Activated naive CD8-positive, alpha-beta T cell treated with anti-CD3 and anti-CD28 coated beads, Interleukin-2, amount 50 U/mL, for 24 hours (primary cell): ENCODE results near the gene ABL2.
"Not testable (repeated sequence)": the region's sequence is repeated elsewhere in the genome, so short reads cannot be mapped to it uniquely, and the experiment has no call there.

Experiments used
- ATAC-seq: fragments of 150-1000 bp; cut with Tn5 transposase; one replicate; pipeline ENCODE4 v1.10.0; 2021
- DNase-seq: peaks from one replicate; pipeline ENCODE4 v3.0.0; 2021
- H3K27ac Mint-ChIP-seq: one replicate; pipeline ENCODE4 v1.8.0; 2021; ENCODE audit warnings: mild to moderate bottlenecking, mixed read lengths
- H3K27me3 Mint-ChIP-seq: one replicate; pipeline ENCODE4 v1.8.0; 2021; ENCODE audit warnings: mixed read lengths
- H3K36me3 Mint-ChIP-seq: one replicate; pipeline ENCODE4 v1.8.0; 2021; ENCODE audit warnings: low read depth, mixed read lengths
- H3K4me1 Mint-ChIP-seq: one replicate; pipeline ENCODE4 v1.8.0; 2021; ENCODE audit warnings: mixed read lengths
- H3K4me3 Mint-ChIP-seq: one replicate; pipeline ENCODE4 v1.8.0; 2021; ENCODE audit warnings: mild to moderate bottlenecking, moderate library complexity, mixed read lengths
- H3K9me3 Mint-ChIP-seq: one replicate; pipeline ENCODE4 v1.8.0; 2021; ENCODE audit warnings: mixed read lengths

ABL2 gene

GRCh38 chr1:179195857-179196256 is 33.6 kb downstream of the ABL2 start:
- H3K36me3 Mint-ChIP-seq, DNase-seq, H3K4me3 Mint-ChIP-seq, H3K9me3 Mint-ChIP-seq, H3K27me3 Mint-ChIP-seq, ATAC-seq, H3K27ac Mint-ChIP-seq: not testable (repeated sequence)
- H3K4me1 Mint-ChIP-seq: peaks cover 15% of the 10 kb centered on the region

- H3K4me1 Mint-ChIP-seq: peaks cover 16% of the 10 kb centered on the region
- DNase-seq (no peak), ATAC-seq (no peak)
- no peak overlapping the region for H3K4me3 Mint-ChIP-seq
- H3K9me3 Mint-ChIP-seq: no peaks in the 10 kb centered on the region
- no peak overlapping the region for H3K27ac Mint-ChIP-seq
- no peaks in the 10 kb centered on the region for H3K27me3 Mint-ChIP-seq
- no peaks in the 10 kb centered on the region for H3K36me3 Mint-ChIP-seq
Measured at GRCh38 chr1:179195376-179195775, 34.1 kb downstream of the ABL2 start.

GRCh38 chr1:179194068-179194537 is 35.4 kb downstream of the ABL2 start:
- no peaks in the 10 kb centered on the region for H3K36me3 Mint-ChIP-seq
- H3K9me3 Mint-ChIP-seq: no peaks in the 10 kb centered on the region
- no peak overlapping the region for H3K4me3 Mint-ChIP-seq
- no peak for ATAC-seq
- DNase-seq: no peak
- no peak overlapping the region for H3K27ac Mint-ChIP-seq
- peaks cover 17% of the 10 kb centered on the region for H3K4me1 Mint-ChIP-seq
- H3K27me3 Mint-ChIP-seq: no peaks in the 10 kb centered on the region

- DNase-seq (no peak), ATAC-seq (no peak)
- Mint-ChIP-seq H3K9me3 (no peaks in the 10 kb centered on the region), H3K27me3 (no peaks in the 10 kb centered on the region), H3K4me1 (peaks cover 17% of the 10 kb centered on the region), H3K4me3 (no peak overlapping the region), H3K27ac (no peak overlapping the region), H3K36me3 (no peaks in the 10 kb centered on the region)
Measured at GRCh38 chr1:179190861-179191260, 38.6 kb downstream of the ABL2 start.

- H3K4me3 Mint-ChIP-seq: no peak overlapping the region
- no peaks in the 10 kb centered on the region for H3K9me3 Mint-ChIP-seq
- no peaks in the 10 kb centered on the region for H3K27me3 Mint-ChIP-seq
- H3K27ac Mint-ChIP-seq: no peak overlapping the region
- no peaks in the 10 kb centered on the region for H3K36me3 Mint-ChIP-seq
- ATAC-seq (no peak), DNase-seq (no peak)
- peaks cover 20% of the 10 kb centered on the region for H3K4me1 Mint-ChIP-seq
Measured at GRCh38 chr1:179187735-179188471, 41.6 kb downstream of the ABL2 start.

GRCh38 chr1:179187043-179187442 is 42.4 kb downstream of the ABL2 start:
- Mint-ChIP-seq H3K27ac (no peak overlapping the region), H3K9me3 (no peaks in the 10 kb centered on the region), H3K27me3 (no peaks in the 10 kb centered on the region), H3K4me3 (no peak overlapping the region), H3K4me1 (peaks cover 17% of the 10 kb centered on the region), H3K36me3 (no peaks in the 10 kb centered on the region)
- ATAC-seq (no peak), DNase-seq (no peak)

GRCh38 chr1:179184403-179184802 is 45.1 kb downstream of the ABL2 start:
- no peaks in the 10 kb centered on the region for H3K27me3 Mint-ChIP-seq
- H3K9me3 Mint-ChIP-seq: no peaks in the 10 kb centered on the region
- ATAC-seq (no peak), DNase-seq (no peak)
- H3K4me3 Mint-ChIP-seq: no peak overlapping the region
- no peak overlapping the region for H3K27ac Mint-ChIP-seq
- no peaks in the 10 kb centered on the region for H3K36me3 Mint-ChIP-seq
- peaks cover 4% of the 10 kb centered on the region for H3K4me1 Mint-ChIP-seq

GRCh38 chr1:179183857-179184256 is 45.6 kb downstream of the ABL2 start:
- no peaks in the 10 kb centered on the region for H3K27me3 Mint-ChIP-seq
- H3K4me3 Mint-ChIP-seq: no peak overlapping the region
- H3K4me1 Mint-ChIP-seq: peaks cover 4% of the 10 kb centered on the region
- no peaks in the 10 kb centered on the region for H3K36me3 Mint-ChIP-seq
- no peak overlapping the region for H3K27ac Mint-ChIP-seq
- DNase-seq (no peak), ATAC-seq (no peak)
- H3K9me3 Mint-ChIP-seq: no peaks in the 10 kb centered on the region

GRCh38 chr1:179178950-179179349 is 50.5 kb downstream of the ABL2 start:
- H3K27ac Mint-ChIP-seq: no peak overlapping the region
- DNase-seq: no peak

GRCh38 chr1:179178183-179178582 is 51.3 kb downstream of the ABL2 start:
- no peaks in the 10 kb centered on the region for H3K36me3 Mint-ChIP-seq

More at GRCh38 chr1:179178950-179179349, 50.5 kb downstream of the ABL2 start:
- no peaks in the 10 kb centered on the region for H3K9me3 Mint-ChIP-seq
- H3K27me3 Mint-ChIP-seq: no peaks in the 10 kb centered on the region
- no peaks in the 10 kb centered on the region for H3K36me3 Mint-ChIP-seq
- H3K4me3 Mint-ChIP-seq: no peak overlapping the region
- H3K4me1 Mint-ChIP-seq: peaks cover 4% of the 10 kb centered on the region
- no peak for ATAC-seq

GRCh38 chr1:179177615-179178014 is 51.9 kb downstream of the ABL2 start:
- Mint-ChIP-seq H3K4me3 (no peak overlapping the region), H3K9me3 (no peaks in the 10 kb centered on the region), H3K4me1 (no peaks in the 10 kb centered on the region), H3K27ac (no peak overlapping the region), H3K36me3 (no peaks in the 10 kb centered on the region), H3K27me3 (no peaks in the 10 kb centered on the region)
- DNase-seq (no peak), ATAC-seq (no peak)

More at GRCh38 chr1:179178183-179178582, 51.3 kb downstream of the ABL2 start:
- ATAC-seq (no peak), DNase-seq (no peak)
- H3K4me3 Mint-ChIP-seq: no peak overlapping the region
- H3K9me3 Mint-ChIP-seq: no peaks in the 10 kb centered on the region
- no peaks in the 10 kb centered on the region for H3K27me3 Mint-ChIP-seq
- no peak overlapping the region for H3K27ac Mint-ChIP-seq
- no peaks in the 10 kb centered on the region for H3K4me1 Mint-ChIP-seq

GRCh38 chr1:179177182-179177581 is 52.3 kb downstream of the ABL2 start:
- no peaks in the 10 kb centered on the region for H3K36me3 Mint-ChIP-seq
- H3K4me1 Mint-ChIP-seq: no peaks in the 10 kb centered on the region
- DNase-seq (no peak), ATAC-seq (no peak)
- no peaks in the 10 kb centered on the region for H3K27me3 Mint-ChIP-seq
- H3K9me3 Mint-ChIP-seq: no peaks in the 10 kb centered on the region
- no peak overlapping the region for H3K27ac Mint-ChIP-seq
- no peak overlapping the region for H3K4me3 Mint-ChIP-seq

GRCh38 chr1:179175011-179175841 is 54.3 kb downstream of the ABL2 start:
- Mint-ChIP-seq H3K4me1 (no peaks in the 10 kb centered on the region), H3K4me3 (no peak overlapping the region), H3K27ac (no peak overlapping the region), H3K9me3 (no peaks in the 10 kb centered on the region), H3K36me3 (no peaks in the 10 kb centered on the region), H3K27me3 (no peaks in the 10 kb centered on the region)
- DNase-seq: no peak
- no peak for ATAC-seq

- H3K27ac Mint-ChIP-seq, DNase-seq, H3K27me3 Mint-ChIP-seq, ATAC-seq, H3K4me1 Mint-ChIP-seq, H3K9me3 Mint-ChIP-seq, H3K4me3 Mint-ChIP-seq, H3K36me3 Mint-ChIP-seq: not testable (repeated sequence)
Measured at GRCh38 chr1:179170468-179170770, 59.1 kb downstream of the ABL2 start.
